ENCODE measurements around the gene ANKRD27. TPM values are rescaled to one million over a fixed set of nuclear protein-coding genes. Genes with fewer than 3 reads are reported as not detected.

ANKRD27 gene
- total RNA-seq, 2 experiments from 2014 or later: 16.5 to 17.6 TPM

DNA sequence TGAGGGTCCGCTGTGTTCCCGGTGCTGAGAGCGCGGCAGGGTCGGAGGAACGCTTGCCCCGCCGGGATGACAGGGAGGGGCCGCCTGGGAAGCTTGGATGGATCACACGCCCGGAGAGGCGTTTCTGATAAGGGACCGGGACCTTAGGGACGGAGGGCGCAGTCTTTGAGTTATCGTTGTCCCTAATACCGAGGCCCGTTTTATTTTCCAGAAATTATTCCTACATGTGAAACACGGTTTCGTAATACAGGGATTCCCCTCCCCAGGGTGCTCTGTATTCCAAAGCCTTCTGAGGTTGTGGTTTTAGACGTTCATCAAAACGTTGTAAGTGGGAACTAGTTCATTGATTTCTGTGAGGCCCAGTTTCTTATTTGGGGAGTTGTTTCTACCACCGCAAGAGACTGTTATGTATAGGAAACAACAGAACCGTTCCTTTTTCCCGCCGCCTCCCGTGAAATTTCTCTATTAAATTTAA lies 93.2 kb downstream of the ANKRD27 start:
- CTCF ChIA-PET: interaction anchor here (1.1 kb wide), 1 partner anchor 93 kb away, joined by 3 read pairs; the partner anchor contains the start of genes ANKRD27 and RGS9BP

DNA sequence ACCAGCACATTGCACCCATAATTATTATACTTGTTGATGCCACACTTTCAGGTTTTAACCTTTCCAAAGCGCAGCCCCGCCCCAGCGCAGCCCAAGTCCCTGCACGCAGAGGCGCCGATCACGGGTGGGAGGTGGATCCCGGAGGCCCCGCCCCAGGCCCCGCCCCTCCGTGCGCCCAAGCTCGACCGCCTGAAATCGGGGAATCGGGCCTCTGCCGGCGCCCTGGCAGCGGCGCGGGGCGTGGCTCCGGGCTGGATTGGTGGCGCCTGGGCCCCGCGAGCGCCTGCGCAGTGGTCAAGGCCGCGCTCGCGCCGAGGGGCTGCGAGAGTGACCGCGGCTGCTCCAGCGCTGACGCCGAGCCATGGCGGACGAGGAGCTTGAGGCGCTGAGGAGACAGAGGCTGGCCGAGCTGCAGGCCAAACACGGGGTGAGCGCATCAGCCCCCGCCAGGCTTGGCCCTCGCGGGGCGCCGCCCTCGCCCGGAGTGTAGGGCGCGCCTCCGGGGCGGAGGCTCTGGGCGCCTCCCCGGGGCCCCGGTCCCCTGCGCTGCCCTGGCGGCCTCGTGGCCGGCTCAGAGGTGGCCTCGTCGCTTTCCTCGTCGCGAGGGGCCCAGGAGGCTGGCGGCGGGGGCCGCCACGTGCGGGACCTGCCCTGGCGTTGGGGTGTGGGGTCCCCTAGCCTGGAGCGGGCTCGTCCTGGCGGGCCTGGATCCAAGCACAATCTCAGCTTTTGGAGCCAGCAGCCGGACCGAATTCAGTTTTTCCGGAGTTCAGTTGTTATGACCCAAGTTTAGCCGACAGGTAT lies 93.9 kb downstream of the ANKRD27 start, which contains the start of gene PDCD5:
PDCD5 (plus strand) TSS at position 290 of the 804 bp plus-strand sequence; CDS start at position 362, 72 bp downstream.
- peaks cover 41% of the 10 kb centered on the region for H3K4me1 Mint-ChIP-seq (ENCODE audit: low read depth)
- peak within 1 kb of the TSS; percentile 91 for H3K4me3 Mint-ChIP-seq
- DNase-seq (peak; percentile 94 to 99 (median 97)), ATAC-seq (ENCODE audit: poor library complexity) (peak; percentile 90)
- no peaks in the 10 kb centered on the region for H3K9me3 Mint-ChIP-seq
- ChIA-PET POLR2A (interaction anchor here (0.7 to 2.6 kb wide), 11 partner anchors 8 to 603 kb away, joined by 3 to 12 read pairs (median 6); partner anchors contain the start of genes ANKRD27, CEP89, DPY19L3 and FAAP24), CTCF (interaction anchor here (1.1 to 1.3 kb wide), 2 partner anchors 19 to 94 kb away, joined by 3 to 4 read pairs; partner anchors contain the start of genes ANKRD27 and RGS9BP)
- Histone ChIP-seq H3K36me3 (ENCODE audit: insufficient read depth, low read length) (peaks cover 20% of the 10 kb centered on the region), H3K27me3 (ENCODE audit: control insufficient read depth in 1 of 2, insufficient read depth in 2 of 2, low read length in 2 of 2) (peaks cover 0 to 5% of the 10 kb centered on the region in 2 experiments), H3K4me3 (ENCODE audit: low read length) (peak within 1 kb of the TSS; percentile 80), H3K4me1 (ENCODE audit: insufficient read depth, low read length) (peaks cover 26% of the 10 kb centered on the region), H3K9me3 (ENCODE audit: control insufficient read depth in 1 of 2, insufficient read depth in 1 of 2, low read length in 2 of 2) (no peaks in the 10 kb centered on the region), H3K27ac (ENCODE audit: low read depth in 1 of 2, low read length in 2 of 2) (peak within 1 kb of the TSS; percentile 40 to 57)
- peaks cover 31% of the 10 kb centered on the region for H3K36me3 Mint-ChIP-seq (ENCODE audit: low read depth)
- H3K27ac Mint-ChIP-seq: peak within 1 kb of the TSS; percentile 88
- TF ChIP-seq, protein P1, sequence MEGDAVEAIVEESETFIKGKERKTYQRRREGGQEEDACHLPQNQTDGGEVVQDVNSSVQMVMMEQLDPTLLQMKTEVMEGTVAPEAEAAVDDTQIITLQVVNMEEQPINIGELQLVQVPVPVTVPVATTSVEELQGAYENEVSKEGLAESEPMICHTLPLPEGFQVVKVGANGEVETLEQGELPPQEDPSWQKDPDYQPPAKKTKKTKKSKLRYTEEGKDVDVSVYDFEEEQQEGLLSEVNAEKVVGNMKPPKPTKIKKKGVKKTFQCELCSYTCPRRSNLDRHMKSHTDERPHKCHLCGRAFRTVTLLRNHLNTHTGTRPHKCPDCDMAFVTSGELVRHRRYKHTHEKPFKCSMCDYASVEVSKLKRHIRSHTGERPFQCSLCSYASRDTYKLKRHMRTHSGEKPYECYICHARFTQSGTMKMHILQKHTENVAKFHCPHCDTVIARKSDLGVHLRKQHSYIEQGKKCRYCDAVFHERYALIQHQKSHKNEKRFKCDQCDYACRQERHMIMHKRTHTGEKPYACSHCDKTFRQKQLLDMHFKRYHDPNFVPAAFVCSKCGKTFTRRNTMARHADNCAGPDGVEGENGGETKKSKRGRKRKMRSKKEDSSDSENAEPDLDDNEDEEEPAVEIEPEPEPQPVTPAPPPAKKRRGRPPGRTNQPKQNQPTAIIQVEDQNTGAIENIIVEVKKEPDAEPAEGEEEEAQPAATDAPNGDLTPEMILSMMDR (IDR thresholded peaks at IDR 0.05): no peak
- intact Hi-C loops (cut with DNase I, micrococcal nuclease): loop anchor here (1.0 to 10.0 kb wide), 9 partner anchors 96 to 1554 kb away; partner anchors contain the start of genes ANKRD27 (in 1 of the 2), CEP89 (in 1 of the 2), DPY19L3 (in 1 of the 2) and FAAP24 (in 1 of the 2)
- H3K27me3 Mint-ChIP-seq: no peaks in the 10 kb centered on the region

More for the DNA sequence above, 93.2 kb downstream of the ANKRD27 start:
- H3K4me3 ChIP-seq (ENCODE audit: low read length): peak overlapping the region; percentile 80
- Mint-ChIP-seq H3K9me3 (no peaks in the 10 kb centered on the region), H3K4me3 (peak overlapping the region; percentile 91), H3K27ac (peak overlapping the region; percentile 86), H3K4me1 (ENCODE audit: low read depth) (peaks cover 47% of the 10 kb centered on the region), H3K27me3 (no peaks in the 10 kb centered on the region), H3K36me3 (ENCODE audit: low read depth) (peaks cover 37% of the 10 kb centered on the region)
- no peak for ATAC-seq (ENCODE audit: poor library complexity)
- POLR2A ChIA-PET: interaction anchor here (0.7 to 2.6 kb wide), 8 partner anchors 13 to 603 kb away, joined by 3 to 12 read pairs (median 6); partner anchors contain the start of genes ANKRD27, DPY19L3, RGS9BP and ZNF507
- DNase-seq: peak in 3 of 14 experiments; percentile 13 to 41 (median 39)
- peaks cover 0 to 5% of the 10 kb centered on the region in 2 experiments for H3K27me3 ChIP-seq (ENCODE audit: control insufficient read depth in 1 of 2, insufficient read depth in 2 of 2, low read length in 2 of 2)
- no peaks in the 10 kb centered on the region for H3K9me3 ChIP-seq (ENCODE audit: control insufficient read depth in 1 of 2, insufficient read depth in 1 of 2, low read length in 2 of 2)
- H3K4me1 ChIP-seq (ENCODE audit: insufficient read depth, low read length): peaks cover 26% of the 10 kb centered on the region
- TF ChIP-seq, protein P1 (IDR thresholded peaks at IDR 0.05): no peak
- intact Hi-C loops (cut with DNase I, micrococcal nuclease): loop anchor here (1.0 to 10.0 kb wide), 9 partner anchors 96 to 1553 kb away; partner anchors contain the start of genes ANKRD27 (in 1 of the 2), CEP89 (in 1 of the 2), DPY19L3 (in 1 of the 2) and FAAP24 (in 1 of the 2)
- H3K36me3 ChIP-seq (ENCODE audit: insufficient read depth, low read length): peaks cover 26% of the 10 kb centered on the region
- H3K27ac ChIP-seq (ENCODE audit: low read depth in 1 of 2, low read length in 2 of 2): peak overlapping the region in 1 of 2 donors; percentile 40

DNA sequence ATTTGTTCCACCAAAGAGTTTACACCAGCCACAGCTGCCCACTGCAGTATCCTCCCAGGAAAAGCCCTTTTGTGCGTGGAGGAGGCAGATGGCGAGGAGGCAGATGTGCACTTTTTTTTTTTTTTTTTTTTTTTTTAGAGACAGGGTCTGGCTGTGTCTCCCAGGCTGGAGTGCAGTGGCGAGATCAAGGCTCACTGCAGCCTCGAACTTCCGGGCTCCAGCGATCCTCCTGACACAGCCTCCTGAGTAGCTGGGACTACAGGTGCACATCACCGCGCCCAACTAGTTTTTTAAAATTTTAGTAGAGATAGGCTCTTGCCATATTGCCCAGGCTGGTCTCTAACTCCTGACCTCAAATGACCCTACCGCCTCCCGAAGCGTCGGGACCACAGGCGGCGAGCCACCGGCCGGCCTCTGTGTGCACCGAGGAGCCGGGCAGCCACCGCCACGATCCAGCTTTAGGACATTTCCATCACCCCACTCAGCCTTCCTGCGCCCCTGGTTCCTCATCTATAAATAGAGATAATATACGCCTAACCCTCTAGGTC lies 94.6 kb downstream of the ANKRD27 start:
- Histone ChIP-seq H3K36me3 (ENCODE audit: insufficient read depth, low read length) (peaks cover 14% of the 10 kb centered on the region), H3K4me3 (ENCODE audit: low read length) (peak overlapping the region; percentile 80), H3K9me3 (ENCODE audit: control insufficient read depth in 1 of 2, insufficient read depth in 1 of 2, low read length in 2 of 2) (no peaks in the 10 kb centered on the region), H3K27ac (ENCODE audit: low read depth in 1 of 2, low read length in 2 of 2) (peak overlapping the region; percentile 10 to 57), H3K27me3 (ENCODE audit: control insufficient read depth in 1 of 2, insufficient read depth in 2 of 2, low read length in 2 of 2) (peaks cover 0 to 5% of the 10 kb centered on the region in 2 experiments), H3K4me1 (ENCODE audit: insufficient read depth, low read length) (peaks cover 26% of the 10 kb centered on the region)
- Mint-ChIP-seq H3K27me3 (no peaks in the 10 kb centered on the region), H3K27ac (peak overlapping the region; percentile 88), H3K36me3 (ENCODE audit: low read depth) (peaks cover 24% of the 10 kb centered on the region), H3K4me1 (ENCODE audit: low read depth) (peaks cover 34% of the 10 kb centered on the region), H3K4me3 (peak overlapping the region; percentile 90), H3K9me3 (no peaks in the 10 kb centered on the region)
- POLR2A ChIA-PET: interaction anchor here (0.6 to 2.6 kb wide), 10 partner anchors 8 to 596 kb away, joined by 3 to 12 read pairs (median 6); partner anchors contain the start of genes ANKRD27, CEP89, DPY19L3 and FAAP24
- intact Hi-C loops (cut with DNase I, micrococcal nuclease): loop anchor here (2.0 to 10.0 kb wide), 8 partner anchors 97 to 1554 kb away; partner anchors contain the start of genes ANKRD27 (in 1 of the 2), CEP89 (in 1 of the 2), FAAP24 (in 1 of the 2) and NUDT19 (in 1 of the 2)
- ATAC-seq (ENCODE audit: poor library complexity) (no peak), DNase-seq (no peak)
- CTCF ChIA-PET: interaction anchor here (1.1 to 1.3 kb wide), 3 partner anchors 19 to 101 kb away, joined by 3 to 4 read pairs (median 3); partner anchors contain the start of genes ANKRD27 and RGS9BP
- TF ChIP-seq, protein P1 (IDR thresholded peaks at IDR 0.05): no peak

All from CD4-positive, alpha-beta T cell (primary cell).